Measurements from ENCODE around the gene SEMA3G. TPM values are rescaled to one million over a fixed set of nuclear protein-coding genes. Genes with fewer than 3 reads are reported as not detected.

SEMA3G gene
- total RNA-seq, 1 donor from 2014 or later, result not detected

DNA sequence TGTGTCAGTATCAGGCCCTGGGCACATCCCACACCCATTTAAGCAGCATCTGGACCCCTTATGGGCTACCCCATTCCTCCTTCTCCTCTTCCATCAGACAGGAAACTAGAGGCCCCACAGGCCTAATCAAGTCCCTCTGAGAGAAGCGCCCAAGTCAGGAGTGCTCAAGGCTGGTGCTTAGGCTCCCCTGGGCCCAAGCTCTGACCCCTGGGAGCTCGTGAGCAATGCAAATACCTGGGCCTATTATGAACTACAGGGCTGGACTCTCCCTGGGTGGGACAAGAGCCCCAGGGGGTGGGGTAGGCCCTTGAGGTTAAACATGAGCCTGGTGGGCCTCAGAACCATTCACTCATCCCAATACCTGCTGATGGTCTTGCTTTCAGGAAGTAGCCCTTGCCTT lies 57.4 kb downstream of the SEMA3G start:
- TF ChIP-seq, protein P1, sequence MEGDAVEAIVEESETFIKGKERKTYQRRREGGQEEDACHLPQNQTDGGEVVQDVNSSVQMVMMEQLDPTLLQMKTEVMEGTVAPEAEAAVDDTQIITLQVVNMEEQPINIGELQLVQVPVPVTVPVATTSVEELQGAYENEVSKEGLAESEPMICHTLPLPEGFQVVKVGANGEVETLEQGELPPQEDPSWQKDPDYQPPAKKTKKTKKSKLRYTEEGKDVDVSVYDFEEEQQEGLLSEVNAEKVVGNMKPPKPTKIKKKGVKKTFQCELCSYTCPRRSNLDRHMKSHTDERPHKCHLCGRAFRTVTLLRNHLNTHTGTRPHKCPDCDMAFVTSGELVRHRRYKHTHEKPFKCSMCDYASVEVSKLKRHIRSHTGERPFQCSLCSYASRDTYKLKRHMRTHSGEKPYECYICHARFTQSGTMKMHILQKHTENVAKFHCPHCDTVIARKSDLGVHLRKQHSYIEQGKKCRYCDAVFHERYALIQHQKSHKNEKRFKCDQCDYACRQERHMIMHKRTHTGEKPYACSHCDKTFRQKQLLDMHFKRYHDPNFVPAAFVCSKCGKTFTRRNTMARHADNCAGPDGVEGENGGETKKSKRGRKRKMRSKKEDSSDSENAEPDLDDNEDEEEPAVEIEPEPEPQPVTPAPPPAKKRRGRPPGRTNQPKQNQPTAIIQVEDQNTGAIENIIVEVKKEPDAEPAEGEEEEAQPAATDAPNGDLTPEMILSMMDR (IDR thresholded peaks at IDR 0.05), result no peak
- ChIA-PET POLR2A (no interaction called here), CTCF (no interaction called here)
- Mint-ChIP-seq H3K36me3 (ENCODE audit: low read depth) (peaks cover 27% of the 10 kb centered on the region), H3K27me3 (no peaks in the 10 kb centered on the region), H3K27ac (no peak overlapping the region), H3K4me1 (no peaks in the 10 kb centered on the region), H3K9me3 (no peaks in the 10 kb centered on the region), H3K4me3 (no peak overlapping the region)
- intact Hi-C loops (cut with micrococcal nuclease), result no loop called here
- no peak for DNase-seq
- ATAC-seq (ENCODE audit: low read depth), result no peak

DNA sequence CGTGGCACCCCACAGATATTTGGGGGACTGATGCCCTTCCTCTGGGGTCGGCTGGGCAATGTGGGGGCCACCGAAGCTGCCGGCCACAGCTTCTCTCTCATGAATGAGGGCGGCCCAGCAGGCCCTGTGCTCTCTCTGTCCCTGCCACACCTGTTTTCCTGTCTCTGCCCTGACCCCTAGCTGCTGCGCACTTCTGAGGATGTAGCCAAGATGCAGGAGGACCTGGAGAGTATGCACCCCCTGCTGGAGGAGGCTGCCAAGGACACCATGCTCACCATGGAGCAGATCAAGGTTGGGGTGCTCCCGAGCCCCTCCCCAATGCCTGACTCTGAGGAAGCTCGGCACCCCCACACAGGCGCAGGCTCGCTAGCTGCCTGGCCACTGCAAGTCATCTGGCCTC lies 59.7 kb downstream of the SEMA3G start:
- DNase-seq, result no peak
- no peaks in the 10 kb centered on the region for H3K9me3 Mint-ChIP-seq
- peaks cover 6% of the 10 kb centered on the region for H3K36me3 Mint-ChIP-seq (ENCODE audit: low read depth)
- no peaks in the 10 kb centered on the region for H3K27me3 Mint-ChIP-seq
- intact Hi-C loops (cut with micrococcal nuclease), result no loop called here
- ATAC-seq (ENCODE audit: low read depth), result peak; percentile 49
- ChIA-PET CTCF (interaction anchor here (1.0 to 1.1 kb wide), 3 partner anchors 22 to 160 kb away, joined by 3 to 5 read pairs (median 3); partner anchors contain the start of gene TLR9), POLR2A (interaction anchor here (0.6 kb wide), 1 partner anchor 96 kb away, joined by 3 read pairs; no protein-coding TSS in a partner anchor)
- H3K4me1 Mint-ChIP-seq, result no peaks in the 10 kb centered on the region
- TF ChIP-seq, protein P1 (IDR thresholded peaks at IDR 0.05), result no peak
- no peak overlapping the region for H3K4me3 Mint-ChIP-seq
- no peak overlapping the region for H3K27ac Mint-ChIP-seq

DNA sequence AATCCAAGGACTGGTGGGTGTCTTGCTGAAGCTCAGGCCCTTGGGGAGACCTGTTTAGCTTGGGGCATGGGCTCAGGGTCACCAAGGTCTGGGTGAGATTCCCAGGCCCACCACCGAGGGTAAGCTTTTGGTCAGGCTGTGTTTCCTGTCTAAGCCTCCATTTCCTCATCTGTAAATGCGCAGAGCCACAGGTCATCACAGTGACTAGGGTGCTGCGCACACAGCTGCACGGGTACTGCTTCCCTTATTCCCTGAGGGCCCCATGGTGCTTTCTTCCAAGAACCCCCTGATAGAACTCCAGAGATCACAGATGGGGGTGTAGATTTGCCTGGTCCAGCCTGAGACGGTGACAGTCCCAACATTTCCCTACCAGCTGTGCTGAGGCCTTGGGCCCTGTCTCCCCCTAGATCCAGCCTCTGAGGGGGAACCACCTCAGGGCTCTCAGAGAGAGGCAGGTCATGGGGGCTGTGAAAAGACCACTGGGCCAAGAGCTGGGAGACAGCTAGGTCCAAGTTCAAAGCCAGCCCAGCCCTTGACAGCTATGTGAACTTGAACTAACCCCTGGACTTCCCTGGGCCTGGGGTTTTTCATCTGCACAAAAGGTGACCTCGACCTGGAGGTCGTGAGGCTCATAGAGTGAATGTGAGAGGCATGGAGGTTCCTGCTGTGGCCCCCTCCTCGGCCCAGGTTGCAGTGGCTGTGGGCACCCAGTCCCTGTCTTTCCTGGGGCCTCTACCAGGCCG lies 60.7 kb downstream of the SEMA3G start:
- ChIA-PET CTCF (interaction anchor here (1.0 to 1.1 kb wide), 2 partner anchors 21 to 92 kb away, joined by 3 to 5 read pairs; no protein-coding TSS in a partner anchor), POLR2A (no interaction called here)
- peaks cover 4% of the 10 kb centered on the region for H3K36me3 Mint-ChIP-seq (ENCODE audit: low read depth)
- intact Hi-C loops (cut with micrococcal nuclease), result no loop called here
- H3K4me1 Mint-ChIP-seq, result no peaks in the 10 kb centered on the region
- H3K4me3 Mint-ChIP-seq, result no peak overlapping the region
- TF ChIP-seq, protein P1 (IDR thresholded peaks at IDR 0.05), result no peak
- no peak overlapping the region for H3K27ac Mint-ChIP-seq
- no peaks in the 10 kb centered on the region for H3K9me3 Mint-ChIP-seq
- DNase-seq, result no peak
- ATAC-seq (ENCODE audit: low read depth), result no peak
- no peaks in the 10 kb centered on the region for H3K27me3 Mint-ChIP-seq

DNA sequence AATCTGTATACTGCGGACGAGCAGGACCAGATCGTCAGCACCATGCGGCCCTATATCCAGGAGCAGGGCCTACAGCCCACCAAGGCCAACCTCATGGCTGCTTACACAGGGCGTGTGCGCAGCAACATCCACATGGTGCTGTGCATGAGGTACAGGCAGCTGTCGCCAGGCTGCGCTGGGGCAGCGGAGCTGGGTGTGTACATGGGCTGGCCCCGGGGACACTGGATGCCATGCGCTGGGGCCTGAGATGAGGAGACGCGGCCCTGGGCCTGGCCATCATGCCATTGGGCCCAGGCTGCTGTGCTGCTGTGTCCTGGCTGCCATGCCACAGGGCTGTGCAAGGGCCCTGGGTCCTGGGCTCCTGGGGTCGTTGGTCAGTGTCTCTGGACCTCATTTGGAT lies 61.5 kb downstream of the SEMA3G start:
- H3K36me3 Mint-ChIP-seq (ENCODE audit: low read depth), result no peaks in the 10 kb centered on the region
- intact Hi-C loops (cut with micrococcal nuclease), result no loop called here
- ChIA-PET POLR2A (no interaction called here), CTCF (no interaction called here)
- no peak overlapping the region for H3K4me3 Mint-ChIP-seq
- DNase-seq (no peak), ATAC-seq (ENCODE audit: low read depth) (no peak)
- no peak overlapping the region for H3K27ac Mint-ChIP-seq
- no peaks in the 10 kb centered on the region for H3K4me1 Mint-ChIP-seq
- H3K9me3 Mint-ChIP-seq, result no peaks in the 10 kb centered on the region
- TF ChIP-seq, protein P1 (IDR thresholded peaks at IDR 0.05), result no peak
- H3K27me3 Mint-ChIP-seq, result no peaks in the 10 kb centered on the region

Other genes starting within 250 kb of the SEMA3G start
- 25.9 and 27.6 TPM in 2 replicates for gene ALAS1, start 246.9 kb downstream of the SEMA3G start, total RNA-seq
- 10.4 and 11.4 TPM in 2 replicates for gene TLR9, start 219.5 kb downstream of the SEMA3G start, total RNA-seq
- 74.1 and 76.7 TPM in 2 replicates for gene TWF2, start 205.9 kb downstream of the SEMA3G start, total RNA-seq
- gene PPM1M, start 199.3 kb downstream of the SEMA3G start, total RNA-seq, result 44.4 and 44.6 TPM in 2 replicates
- 84.1 and 86.4 TPM in 2 replicates for gene WDR82, start 166.5 kb downstream of the SEMA3G start, total RNA-seq
- gene GLYCTK, start 157.3 kb downstream of the SEMA3G start, total RNA-seq, result 28.2 and 33.5 TPM in 2 replicates
- 22.8 and 25.8 TPM in 2 replicates for gene DNAH1, start 128.8 kb downstream of the SEMA3G start, total RNA-seq
- gene BAP1, start 35.1 kb downstream of the SEMA3G start, total RNA-seq, result 98.7 and 105 TPM in 2 replicates
- gene PHF7, start 34.4 kb downstream of the SEMA3G start, total RNA-seq, result 6.4 and 7.5 TPM in 2 replicates
- gene TNNC1, start 8.9 kb upstream of the SEMA3G start, total RNA-seq, result 0.32 TPM in 1 of 2 replicates, not detected in the other
- gene NISCH, start 10.5 kb upstream of the SEMA3G start, total RNA-seq, result 79.6 and 89.5 TPM in 2 replicates
- 0.64 and 0.71 TPM in 2 replicates for gene STAB1, start 50.2 kb upstream of the SEMA3G start, total RNA-seq
- gene NT5DC2, start 88.8 kb upstream of the SEMA3G start, total RNA-seq, result 9.5 and 9.9 TPM in 2 replicates
- gene UQCC5, start 91.5 kb upstream of the SEMA3G start, total RNA-seq, result 11.7 and 13.6 TPM in 2 replicates
- gene PBRM1, start 240.8 kb upstream of the SEMA3G start, total RNA-seq, result 60.0 and 62.1 TPM in 2 replicates
- gene GNL3, start 240.9 kb upstream of the SEMA3G start, total RNA-seq, result 137 and 145 TPM in 2 replicates

Measured in activated B cell treated with CpG ODN at 0.5 μM for 24 hours (primary cell).